ENCODE measurements around the gene TAS2R43. TPM values are rescaled to one million over a fixed set of nuclear protein-coding genes. Genes with fewer than 3 reads are reported as not detected.

Gene TAS2R43
- polyA plus RNA-seq, 2 of the 4 experiments (the other 2 are of a cell fraction): not detected

GRCh38 chr12:11081987-11082386 lies 10.1 kb downstream of the TAS2R43 start:
- ATAC-seq: no peak
- no peaks in the 10 kb centered on the region for H3K9me3 ChIP-seq
- no peak overlapping the region for H3K4me2 ChIP-seq
- H3K27ac ChIP-seq: no peak overlapping the region
- H3K4me1 ChIP-seq: no peaks in the 10 kb centered on the region
- H3K4me3 ChIP-seq: no peak overlapping the region
- ChIA-PET POLR2A (no interaction called here), CTCF (no interaction called here)
- FAIRE-seq: no peak
- TF ChIP-seq PHF8 (IDR thresholded peaks at IDR 0.05; ENCODE audit: borderline replicate concordance, low read depth) (no peak), ZSCAN20 (CRISPR knock-in tag; IDR thresholded peaks at IDR 0.05) (no peak), TP53 (CRISPR knock-in tag; IDR thresholded peaks at IDR 0.05) (no peak), CHD4 (IDR thresholded peaks at IDR 0.05; ENCODE audit: borderline replicate concordance) (no peak), PBX3 (IDR thresholded peaks at IDR 0.05) (no peak), ELK1 (IDR thresholded peaks at IDR 0.05; ENCODE audit: low read depth, low read length) (no peak), JUN (IDR thresholded peaks at IDR 0.05) (no peak), CHD2 (IDR thresholded peaks at IDR 0.05; ENCODE audit: low read length, partially characterized antibody) (no peak)
- no CpG with 5 or more reads among the region's 2 CpGs for whole genome bisulfite sequencing (ENCODE audit: missing lambda C conversion rate)
- DNase-seq (ENCODE audit: low read depth in 1 of 2, low spot score in 1 of 2): no peak

GRCh38 chr12:11078246-11078645 lies 13.9 kb downstream of the TAS2R43 start:
- no peak for FAIRE-seq
- Histone ChIP-seq H3K4me3 (no peak overlapping the region), H3K4me1 (no peaks in the 10 kb centered on the region), H3K4me2 (no peak overlapping the region), H3K27ac (no peak overlapping the region), H3K9me3 (no peaks in the 10 kb centered on the region)
- no peak for DNase-seq (ENCODE audit: low read depth in 1 of 2, low spot score in 1 of 2)
- 100% methylated on average over 1 of the region's 1 CpG for WGBS (ENCODE audit: missing lambda C conversion rate)
- ChIA-PET POLR2A (no interaction called here), CTCF (no interaction called here)
- TF ChIP-seq NR3C1 (IDR thresholded peaks at IDR 0.05) (no peak), ATOH8 (CRISPR knock-in tag; IDR thresholded peaks at IDR 0.05; ENCODE audit: low read depth) (no peak), BHLHE40 (IDR thresholded peaks at IDR 0.05; ENCODE audit: low read depth, low read length) (no peak), SREBF2 (IDR thresholded peaks at IDR 0.05) (no peak), RARB (CRISPR knock-in tag; IDR thresholded peaks at IDR 0.05) (no peak), USF2 (IDR thresholded peaks at IDR 0.05) (no peak), FOSB (CRISPR knock-in tag; IDR thresholded peaks at IDR 0.05) (no peak)
- ATAC-seq: no peak

- 0% methylated on average over 2 of the region's 3 CpGs for WGBS (ENCODE audit: missing lambda C conversion rate)
- CTCF ChIA-PET: no interaction called here
- POLR2A ChIA-PET: no interaction called here
- no peak overlapping the region for H3K4me3 ChIP-seq
- H3K4me2 ChIP-seq: no peak overlapping the region
- H3K9me3 ChIP-seq: no peaks in the 10 kb centered on the region
- no peak for DNase-seq (ENCODE audit: low read depth in 1 of 2, low spot score in 1 of 2)
- no peak for TF ChIP-seq SMC3 (IDR thresholded peaks at IDR 0.05)
- no peaks in the 10 kb centered on the region for H3K4me1 ChIP-seq
- no peak for ATAC-seq
- no peak for FAIRE-seq
- no peak overlapping the region for H3K27ac ChIP-seq
These were observed 16.5 kb downstream of the TAS2R43 start for GRCh38 chr12:11075642-11076041.

- FAIRE-seq (no peak), DNase-seq (ENCODE audit: low read depth in 1 of 2, low spot score in 1 of 2) (no peak), ATAC-seq (no peak)
- WGBS (ENCODE audit: missing lambda C conversion rate): 48% methylated on average over 4 of the region's 4 CpGs
- POLR2A ChIA-PET: no interaction called here
- Histone ChIP-seq H3K4me1 (no peaks in the 10 kb centered on the region), H3K27ac (no peak overlapping the region), H3K9me3 (no peaks in the 10 kb centered on the region), H3K4me3 (no peak overlapping the region), H3K4me2 (no peak overlapping the region)
- TF ChIP-seq ZFP36 (IDR thresholded peaks at IDR 0.05; ENCODE audit: borderline replicate concordance, partially characterized antibody): no peak
- no peak for TF ChIP-seq CBX2 (IDR thresholded peaks at IDR 0.05; ENCODE audit: borderline replicate concordance, low read depth)
- TF ChIP-seq EP300 (IDR thresholded peaks at IDR 0.05): no peak
- TF ChIP-seq HES2 (IDR thresholded peaks at IDR 0.05): no peak
- TF ChIP-seq CBX8 (IDR thresholded peaks at IDR 0.05): no peak
- TF ChIP-seq USF2 (IDR thresholded peaks at IDR 0.05): no peak
- TF ChIP-seq EHMT2 (IDR thresholded peaks at IDR 0.05; ENCODE audit: low read depth): no peak
- TF ChIP-seq BCL3 (IDR thresholded peaks at IDR 0.05): no peak
- TF ChIP-seq HOXA7 (CRISPR knock-in tag; IDR thresholded peaks at IDR 0.05): no peak
- no peak for TF ChIP-seq MYC (IDR thresholded peaks at IDR 0.05; ENCODE audit: borderline replicate concordance, low read length)
- CTCF ChIA-PET: no interaction called here
These were observed 20.7 kb downstream of the TAS2R43 start for GRCh38 chr12:11071414-11071813.
